ENCODE data around the gene AP3S1.
"Not testable (repeated sequence)": the region's sequence is repeated elsewhere in the genome, so short reads cannot be mapped to it uniquely, and the experiment has no call there.

Gene AP3S1

GRCh38 chr5:115895821-115896220, 54.1 kb downstream of the AP3S1 start:
- Histone ChIP-seq H3K79me1 (replicated peaks; ENCODE audit: low read length, poor library complexity, severe bottlenecking) (peaks cover 28% of the 10 kb centered on the region), H4K91ac (ENCODE audit: low read length) (no peak overlapping the region), H3K9me3 (ENCODE audit: control insufficient read depth, low read length) (no peaks in the 10 kb centered on the region), H2BK12ac (ENCODE audit: low read length in 2 of 2) (no peak overlapping the region), H3K36me3 (ENCODE audit: control insufficient read depth in 1 of 2, insufficient read depth in 2 of 2, low read depth in 1 of 2, low read length in 2 of 2) (peaks cover 0 to 30% of the 10 kb centered on the region in 2 experiments), H2AFZ (ENCODE audit: low read depth, low read length) (no peak overlapping the region), H3K27ac (ENCODE audit: low read length, poor library complexity, severe bottlenecking) (peak overlapping the region; percentile 40), H2BK5ac (ENCODE audit: low read depth, low read length, poor library complexity, severe bottlenecking) (no peak overlapping the region), H3K4ac (ENCODE audit: low read depth in 1 of 2, low read length in 2 of 2) (no peak overlapping the region), H3K4me2 (ENCODE audit: low read length, poor library complexity, severe bottlenecking) (no peak overlapping the region), H3K4me1 (ENCODE audit: control insufficient read depth, insufficient read depth, low read depth, low read length) (no peaks in the 10 kb centered on the region), H3K18ac (ENCODE audit: low read depth in 1 of 2, low read length in 2 of 2) (no peak overlapping the region), H3K4me3 (ENCODE audit: insufficient read depth in 1 of 2, low read depth in 1 of 2, low read length in 2 of 2) (no peak overlapping the region), H3K23ac (ENCODE audit: low read length in 2 of 2) (no peak overlapping the region), H2BK120ac (ENCODE audit: low read depth, low read length) (no peak overlapping the region), H2AK5ac (ENCODE audit: low read length, severe bottlenecking) (no peak overlapping the region), H3K27me3 (ENCODE audit: control insufficient read depth in 1 of 2, insufficient read depth in 1 of 2, low read length in 2 of 2) (no peaks in the 10 kb centered on the region), H2BK15ac (ENCODE audit: low read depth, poor library complexity, severe bottlenecking) (no peak overlapping the region), H4K8ac (ENCODE audit: low read length) (no peak overlapping the region), H3K14ac (ENCODE audit: low read length in 2 of 2) (no peak overlapping the region), H3K9ac (ENCODE audit: low read length) (no peak overlapping the region)
- peak; percentile 26 for DNase-seq
- 45% methylated on average over 1 of the region's 3 CpGs for WGBS

DNA sequence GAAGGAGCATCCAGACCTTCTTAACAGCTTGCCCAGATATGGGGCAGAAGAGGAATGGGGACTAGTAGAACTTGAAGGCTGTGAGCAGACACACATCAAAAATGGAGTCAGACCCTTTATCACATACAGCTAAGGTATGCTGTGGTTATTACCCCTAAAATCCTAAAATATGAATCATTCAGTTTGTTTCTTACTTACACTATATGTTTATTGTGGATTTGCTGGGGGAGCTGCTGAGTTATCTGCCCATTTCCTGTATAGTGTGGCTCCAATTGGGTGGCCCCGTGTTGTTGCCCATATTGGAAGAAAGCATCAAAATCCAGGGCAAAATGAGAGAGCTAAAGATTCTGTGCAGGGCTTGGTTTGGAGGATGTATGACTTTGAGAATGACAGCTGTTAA, 56.9 kb downstream of the AP3S1 start:
- 40% methylated on average over 1 of the region's 1 CpG for WGBS
- no peak overlapping the region for H3K23ac ChIP-seq (ENCODE audit: low read length in 2 of 2)
- H3K14ac ChIP-seq (ENCODE audit: low read length in 2 of 2), result no peak overlapping the region
- H3K18ac ChIP-seq (ENCODE audit: low read depth in 1 of 2, low read length in 2 of 2), result no peak overlapping the region
- no peak overlapping the region for H3K9ac ChIP-seq (ENCODE audit: low read length)
- H2BK5ac ChIP-seq (ENCODE audit: low read depth, low read length, poor library complexity, severe bottlenecking), result no peak overlapping the region
- no peak overlapping the region for H3K4me3 ChIP-seq (ENCODE audit: insufficient read depth in 1 of 2, low read depth in 1 of 2, low read length in 2 of 2)
- H3K4ac ChIP-seq (ENCODE audit: low read depth in 1 of 2, low read length in 2 of 2), result no peak overlapping the region
- no peak overlapping the region for H4K8ac ChIP-seq (ENCODE audit: low read length)
- no peak overlapping the region for H3K27ac ChIP-seq (ENCODE audit: low read length, poor library complexity, severe bottlenecking)
- H2BK12ac ChIP-seq (ENCODE audit: low read length in 2 of 2), result no peak overlapping the region
- no peaks in the 10 kb centered on the region for H3K27me3 ChIP-seq (ENCODE audit: control insufficient read depth in 1 of 2, insufficient read depth in 1 of 2, low read length in 2 of 2)
- no peak overlapping the region for H2AK5ac ChIP-seq (ENCODE audit: low read length, severe bottlenecking)
- peaks cover 0 to 28% of the 10 kb centered on the region in 2 experiments for H3K36me3 ChIP-seq (ENCODE audit: control insufficient read depth in 1 of 2, insufficient read depth in 2 of 2, low read depth in 1 of 2, low read length in 2 of 2)
- H4K91ac ChIP-seq (ENCODE audit: low read length), result no peak overlapping the region
- no peak overlapping the region for H2AFZ ChIP-seq (ENCODE audit: low read depth, low read length)
- no peaks in the 10 kb centered on the region for H3K4me1 ChIP-seq (ENCODE audit: control insufficient read depth, insufficient read depth, low read depth, low read length)
- no peak overlapping the region for H3K4me2 ChIP-seq (ENCODE audit: low read length, poor library complexity, severe bottlenecking)
- no peak overlapping the region for H2BK15ac ChIP-seq (ENCODE audit: low read depth, poor library complexity, severe bottlenecking)
- H2BK120ac ChIP-seq (ENCODE audit: low read depth, low read length), result peak overlapping the region; percentile 8
- DNase-seq, result no peak
- H3K79me1 ChIP-seq (replicated peaks; ENCODE audit: low read length, poor library complexity, severe bottlenecking), result peaks cover 20% of the 10 kb centered on the region
- no peaks in the 10 kb centered on the region for H3K9me3 ChIP-seq (ENCODE audit: control insufficient read depth, low read length)

- H4K91ac ChIP-seq (ENCODE audit: low read length), result no peak overlapping the region
- no peaks in the 10 kb centered on the region for H3K27me3 ChIP-seq (ENCODE audit: control insufficient read depth in 1 of 2, insufficient read depth in 1 of 2, low read length in 2 of 2)
- H3K4me2 ChIP-seq (ENCODE audit: low read length, poor library complexity, severe bottlenecking), result no peak overlapping the region
- no peaks in the 10 kb centered on the region for H3K4me1 ChIP-seq (ENCODE audit: control insufficient read depth, insufficient read depth, low read depth, low read length)
- H3K4ac ChIP-seq (ENCODE audit: low read depth in 1 of 2, low read length in 2 of 2), result no peak overlapping the region
- H2BK12ac ChIP-seq (ENCODE audit: low read length in 2 of 2), result no peak overlapping the region
- H3K4me3 ChIP-seq (ENCODE audit: insufficient read depth in 1 of 2, low read depth in 1 of 2, low read length in 2 of 2), result no peak overlapping the region
- 100% methylated on average over 1 of the region's 2 CpGs for WGBS
- no peak overlapping the region for H3K9ac ChIP-seq (ENCODE audit: low read length)
- no peak overlapping the region for H3K23ac ChIP-seq (ENCODE audit: low read length in 2 of 2)
- DNase-seq, result no peak
- H2AK5ac ChIP-seq (ENCODE audit: low read length, severe bottlenecking), result no peak overlapping the region
- no peaks in the 10 kb centered on the region for H3K9me3 ChIP-seq (ENCODE audit: control insufficient read depth, low read length)
- no peak overlapping the region for H3K27ac ChIP-seq (ENCODE audit: low read length, poor library complexity, severe bottlenecking)
- H3K18ac ChIP-seq (ENCODE audit: low read depth in 1 of 2, low read length in 2 of 2), result no peak overlapping the region
- no peak overlapping the region for H2BK5ac ChIP-seq (ENCODE audit: low read depth, low read length, poor library complexity, severe bottlenecking)
- no peak overlapping the region for H3K14ac ChIP-seq (ENCODE audit: low read length in 2 of 2)
- no peak overlapping the region for H2BK120ac ChIP-seq (ENCODE audit: low read depth, low read length)
- H3K36me3 ChIP-seq (ENCODE audit: control insufficient read depth in 1 of 2, insufficient read depth in 2 of 2, low read depth in 1 of 2, low read length in 2 of 2), result peaks cover 0 to 7% of the 10 kb centered on the region in 2 experiments
- peaks cover 2% of the 10 kb centered on the region for H3K79me1 ChIP-seq (replicated peaks; ENCODE audit: low read length, poor library complexity, severe bottlenecking)
- no peak overlapping the region for H2BK15ac ChIP-seq (ENCODE audit: low read depth, poor library complexity, severe bottlenecking)
- no peak overlapping the region for H4K8ac ChIP-seq (ENCODE audit: low read length)
- no peak overlapping the region for H2AFZ ChIP-seq (ENCODE audit: low read depth, low read length)
These were observed 65.4 kb downstream of the AP3S1 start for GRCh38 chr5:115907177-115907576.

- WGBS, result no CpG with 5 or more reads among the region's 5 CpGs
These were observed 72.1 kb downstream of the AP3S1 start for GRCh38 chr5:115913623-115914400.

More at GRCh38 chr5:115913623-115914400, 72.1 kb downstream of the AP3S1 start:
- not testable (repeated sequence) for H2AFZ ChIP-seq (ENCODE audit: low read depth, low read length); H3K4me2 ChIP-seq (ENCODE audit: low read length, poor library complexity, severe bottlenecking); H3K4me1 ChIP-seq (ENCODE audit: control insufficient read depth, insufficient read depth, low read depth, low read length); H3K9me3 ChIP-seq (ENCODE audit: control insufficient read depth, low read length); H3K18ac ChIP-seq (ENCODE audit: low read depth in 1 of 2, low read length in 2 of 2); H2BK120ac ChIP-seq (ENCODE audit: low read depth, low read length); H3K14ac ChIP-seq (ENCODE audit: low read length in 2 of 2); H3K9ac ChIP-seq (ENCODE audit: low read length); H3K79me1 ChIP-seq (replicated peaks; ENCODE audit: low read length, poor library complexity, severe bottlenecking); H3K27me3 ChIP-seq (ENCODE audit: control insufficient read depth in 1 of 2, insufficient read depth in 1 of 2, low read length in 2 of 2); H4K8ac ChIP-seq (ENCODE audit: low read length); H2BK15ac ChIP-seq (ENCODE audit: low read depth, poor library complexity, severe bottlenecking); H3K4ac ChIP-seq (ENCODE audit: low read depth in 1 of 2, low read length in 2 of 2); H3K23ac ChIP-seq (ENCODE audit: low read length in 2 of 2); H2BK5ac ChIP-seq (ENCODE audit: low read depth, low read length, poor library complexity, severe bottlenecking); H2AK5ac ChIP-seq (ENCODE audit: low read length, severe bottlenecking); DNase-seq; H2BK12ac ChIP-seq (ENCODE audit: low read length in 2 of 2); H3K27ac ChIP-seq (ENCODE audit: low read length, poor library complexity, severe bottlenecking); H4K91ac ChIP-seq (ENCODE audit: low read length); H3K4me3 ChIP-seq (ENCODE audit: insufficient read depth in 1 of 2, low read depth in 1 of 2, low read length in 2 of 2)
- H3K36me3 ChIP-seq (ENCODE audit: control insufficient read depth in 1 of 2, insufficient read depth in 2 of 2, low read depth in 1 of 2, low read length in 2 of 2), result peaks cover 2 to 25% of the 10 kb centered on the region in 2 experiments
